ENCODE results near the gene CPSF3. TPM values are rescaled to one million over a fixed set of nuclear protein-coding genes. Genes with fewer than 3 reads are reported as not detected.

The CPSF3 gene
- total and polyA plus RNA-seq, 4 experiments from 2014 or later: 20.9 to 33.7 (median 25.1) TPM

- Mint-ChIP-seq H3K36me3 (peaks cover 0 to 6% of the 10 kb centered on the region in 2 donors), H3K27me3 (no peaks in the 10 kb centered on the region), H3K9me3 (no peaks in the 10 kb centered on the region), H3K4me1 (peaks cover 3 to 11% (median 7%) of the 10 kb centered on the region in 4 donors), H3K4me3 (no peak overlapping the region), H3K27ac (peak overlapping the region in 1 of 7 donors; percentile 12)
- H3K9me3 ChIP-seq (ENCODE audit: control insufficient read depth in 1 of 2, low read length in 2 of 2): no peaks in the 10 kb centered on the region
- intact Hi-C loops (cut with micrococcal nuclease): no loop called here
- H3K27ac ChIP-seq (ENCODE audit: low read depth, low read length): no peak overlapping the region
- H3K27me3 ChIP-seq (ENCODE audit: insufficient read depth, low read length): no peaks in the 10 kb centered on the region
- CTCF ChIA-PET (ENCODE audit: partially characterized antibody): no interaction called here
- H3K4me1 ChIP-seq (ENCODE audit: insufficient read depth, low read length): no peaks in the 10 kb centered on the region
- no peaks in the 10 kb centered on the region for H3K36me3 ChIP-seq (ENCODE audit: insufficient read depth, low read length)
- POLR2A ChIA-PET (ENCODE audit: partially characterized antibody): no interaction called here
- H3K4me3 ChIP-seq (ENCODE audit: low read length in 2 of 2): no peak overlapping the region
- no peak for DNase-seq
Measured at GRCh38 chr2:9398881-9399780, 24.3 kb upstream of the CPSF3 start.

DNA sequence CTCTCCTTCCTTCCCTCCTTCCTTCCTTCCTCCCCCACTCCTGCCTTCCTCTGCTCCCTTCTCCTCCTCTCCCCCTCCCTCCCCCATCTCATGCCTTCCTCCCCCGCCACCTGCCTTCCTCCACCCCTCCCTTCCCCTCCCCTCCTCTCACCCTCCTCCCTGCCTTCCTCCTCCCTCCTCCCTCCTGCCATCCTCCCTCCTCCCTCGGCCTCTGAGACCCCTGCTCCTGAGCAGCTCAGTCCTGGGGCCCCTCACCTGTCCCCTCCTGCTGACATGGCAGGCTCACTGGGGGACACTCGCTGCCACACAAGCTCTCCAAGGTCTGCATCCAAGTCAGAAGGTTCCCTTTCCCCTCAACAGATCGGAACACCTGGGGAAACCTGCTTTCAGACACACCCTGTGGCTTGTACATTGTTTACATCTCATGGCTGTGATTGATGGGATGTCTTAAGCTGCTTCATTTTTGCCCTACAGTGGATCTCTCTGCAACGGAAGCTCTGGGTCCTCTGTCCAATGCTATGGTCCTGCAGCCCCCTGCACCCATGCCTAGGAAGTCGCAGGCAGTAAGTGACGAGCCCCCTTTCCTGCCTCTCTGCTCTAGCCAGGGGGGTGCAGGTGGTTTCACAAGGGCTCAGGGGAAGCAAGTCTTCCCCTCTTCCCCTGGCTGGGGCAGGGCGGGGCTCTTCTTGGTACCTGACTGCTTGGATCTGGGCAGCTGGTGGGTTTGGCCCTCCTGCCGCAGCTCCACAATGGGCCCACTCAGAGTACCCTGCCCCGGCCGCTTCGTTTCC is 23.0 kb upstream of the CPSF3 start:
- H3K4me1 ChIP-seq (ENCODE audit: insufficient read depth, low read length): no peaks in the 10 kb centered on the region
- ChIA-PET POLR2A (ENCODE audit: partially characterized antibody) (no interaction called here), CTCF (ENCODE audit: partially characterized antibody) (no interaction called here)
- Mint-ChIP-seq H3K4me1 (peaks cover 3 to 11% (median 7%) of the 10 kb centered on the region in 4 donors), H3K27ac (peak overlapping the region in 2 of 7 donors; percentile 29 to 79), H3K4me3 (no peak overlapping the region), H3K27me3 (no peaks in the 10 kb centered on the region), H3K36me3 (peaks cover 2 to 6% of the 10 kb centered on the region in 2 donors), H3K9me3 (no peaks in the 10 kb centered on the region)
- no peak overlapping the region for H3K4me3 ChIP-seq (ENCODE audit: low read length in 2 of 2)
- H3K27ac ChIP-seq (ENCODE audit: low read depth, low read length): no peak overlapping the region
- intact Hi-C loops (cut with micrococcal nuclease): no loop called here
- no peaks in the 10 kb centered on the region for H3K9me3 ChIP-seq (ENCODE audit: control insufficient read depth in 1 of 2, low read length in 2 of 2)
- no peaks in the 10 kb centered on the region for H3K27me3 ChIP-seq (ENCODE audit: insufficient read depth, low read length)
- DNase-seq: no peak
- no peaks in the 10 kb centered on the region for H3K36me3 ChIP-seq (ENCODE audit: insufficient read depth, low read length)

DNA sequence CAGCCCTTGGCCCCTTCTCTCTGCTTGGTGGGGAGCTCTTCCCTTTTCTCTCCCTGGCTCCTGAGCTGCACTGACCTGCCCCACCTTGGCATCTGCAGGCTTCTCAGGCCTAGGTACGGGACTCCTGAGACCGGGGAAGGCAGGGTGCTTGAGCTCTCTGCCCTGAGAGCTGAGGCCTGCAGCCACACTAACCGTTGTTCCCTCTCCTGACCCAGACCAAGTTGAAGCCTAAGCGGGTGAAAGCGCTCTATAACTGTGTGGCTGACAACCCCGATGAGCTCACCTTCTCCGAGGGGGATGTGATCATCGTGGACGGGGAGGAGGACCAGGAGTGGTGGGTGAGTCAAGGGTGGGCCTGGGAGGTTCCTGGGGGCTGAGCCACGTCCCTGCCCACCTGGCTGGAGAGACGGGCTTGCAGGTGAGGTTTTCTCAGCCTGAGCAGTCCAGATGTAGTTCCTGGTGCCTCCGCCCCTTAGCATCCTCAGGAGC is 22.4 kb upstream of the CPSF3 start:
- Mint-ChIP-seq H3K36me3 (peaks cover 2 to 6% of the 10 kb centered on the region in 2 donors), H3K27ac (peak overlapping the region in 4 of 7 donors; percentile 18 to 85 (median 33)), H3K4me3 (no peak overlapping the region), H3K4me1 (peaks cover 3 to 11% (median 7%) of the 10 kb centered on the region in 4 donors), H3K9me3 (no peaks in the 10 kb centered on the region), H3K27me3 (no peaks in the 10 kb centered on the region)
- intact Hi-C loops (cut with micrococcal nuclease): no loop called here
- ChIA-PET CTCF (ENCODE audit: partially characterized antibody) (no interaction called here), POLR2A (ENCODE audit: partially characterized antibody) (no interaction called here)
- no peak for DNase-seq
- Histone ChIP-seq H3K27me3 (ENCODE audit: insufficient read depth, low read length) (no peaks in the 10 kb centered on the region), H3K4me1 (ENCODE audit: insufficient read depth, low read length) (no peaks in the 10 kb centered on the region), H3K27ac (ENCODE audit: low read depth, low read length) (no peak overlapping the region), H3K4me3 (ENCODE audit: low read length in 2 of 2) (no peak overlapping the region), H3K9me3 (ENCODE audit: control insufficient read depth in 1 of 2, low read length in 2 of 2) (no peaks in the 10 kb centered on the region), H3K36me3 (ENCODE audit: insufficient read depth, low read length) (no peaks in the 10 kb centered on the region)

DNA sequence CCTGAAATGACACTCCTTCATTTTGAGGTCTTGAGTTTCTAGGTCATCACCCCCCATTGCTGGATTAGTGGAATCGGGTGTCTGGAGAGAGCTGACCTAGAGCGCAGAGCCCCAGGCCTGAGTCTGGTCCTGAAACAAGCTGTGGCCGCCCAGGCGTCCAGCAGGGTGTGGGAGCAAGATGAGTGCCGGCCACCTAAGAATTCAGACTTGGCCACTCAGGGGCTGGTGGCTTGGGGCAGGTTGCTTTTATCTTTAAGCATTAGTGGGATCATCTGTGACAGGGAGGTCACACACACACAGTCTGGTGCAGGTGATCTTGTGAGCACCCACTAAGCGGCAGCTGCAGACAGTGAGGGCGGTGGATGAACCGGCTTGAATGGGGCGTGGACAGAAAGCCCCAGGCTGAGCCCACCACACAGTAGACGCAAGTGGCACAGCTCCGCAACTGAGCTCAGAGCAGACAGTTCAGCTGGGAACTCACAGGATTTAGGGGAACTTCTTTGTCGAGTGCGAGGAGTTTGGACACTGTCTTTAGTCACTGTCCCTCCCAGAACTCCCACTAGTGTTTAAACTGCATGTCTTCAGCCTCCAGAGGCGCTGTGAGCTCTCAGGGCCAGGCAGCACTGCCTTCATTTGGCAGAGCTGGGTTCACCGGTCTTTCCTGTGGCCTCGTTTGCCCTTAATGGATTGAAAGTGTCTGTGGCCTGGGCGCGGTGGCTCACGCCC is 21.6 kb upstream of the CPSF3 start:
- no peaks in the 10 kb centered on the region for H3K27me3 Mint-ChIP-seq
- no peaks in the 10 kb centered on the region for H3K4me1 ChIP-seq (ENCODE audit: insufficient read depth, low read length)
- H3K27me3 ChIP-seq (ENCODE audit: insufficient read depth, low read length): no peaks in the 10 kb centered on the region
- no peak for DNase-seq
- H3K27ac Mint-ChIP-seq: no peak overlapping the region
- no peak overlapping the region for H3K4me3 Mint-ChIP-seq
- peaks cover 5 to 10% of the 10 kb centered on the region in 2 donors for H3K36me3 Mint-ChIP-seq
- no peaks in the 10 kb centered on the region for H3K9me3 Mint-ChIP-seq
- H3K4me1 Mint-ChIP-seq: peaks cover 3 to 11% (median 7%) of the 10 kb centered on the region in 4 donors
- ChIA-PET POLR2A (ENCODE audit: partially characterized antibody) (no interaction called here), CTCF (ENCODE audit: partially characterized antibody) (no interaction called here)
- no peaks in the 10 kb centered on the region for H3K9me3 ChIP-seq (ENCODE audit: control insufficient read depth in 1 of 2, low read length in 2 of 2)
- H3K36me3 ChIP-seq (ENCODE audit: insufficient read depth, low read length): peaks cover 5% of the 10 kb centered on the region
- intact Hi-C loops (cut with micrococcal nuclease): no loop called here
- H3K27ac ChIP-seq (ENCODE audit: low read depth, low read length): no peak overlapping the region
- H3K4me3 ChIP-seq (ENCODE audit: low read length in 2 of 2): no peak overlapping the region

GRCh38 chr2:9403924-9404323 is 19.5 kb upstream of the CPSF3 start:
- no peaks in the 10 kb centered on the region for H3K9me3 Mint-ChIP-seq
- no peak overlapping the region for H3K4me3 ChIP-seq (ENCODE audit: low read length in 2 of 2)
- H3K9me3 ChIP-seq (ENCODE audit: control insufficient read depth in 1 of 2, low read length in 2 of 2): no peaks in the 10 kb centered on the region
- H3K27ac Mint-ChIP-seq: peak overlapping the region in 2 of 7 donors; percentile 13 to 71
- no peaks in the 10 kb centered on the region for H3K27me3 Mint-ChIP-seq
- H3K4me3 Mint-ChIP-seq: no peak overlapping the region
- ChIA-PET POLR2A (ENCODE audit: partially characterized antibody) (no interaction called here), CTCF (ENCODE audit: partially characterized antibody) (no interaction called here)
- H3K36me3 Mint-ChIP-seq: peaks cover 17 to 25% of the 10 kb centered on the region in 2 donors
- DNase-seq: no peak
- no peaks in the 10 kb centered on the region for H3K4me1 ChIP-seq (ENCODE audit: insufficient read depth, low read length)
- peaks cover 14% of the 10 kb centered on the region for H3K36me3 ChIP-seq (ENCODE audit: insufficient read depth, low read length)
- no peaks in the 10 kb centered on the region for H3K27me3 ChIP-seq (ENCODE audit: insufficient read depth, low read length)
- no peak overlapping the region for H3K27ac ChIP-seq (ENCODE audit: low read depth, low read length)
- H3K4me1 Mint-ChIP-seq: peaks cover 3 to 11% (median 7%) of the 10 kb centered on the region in 4 donors
- intact Hi-C loops (cut with micrococcal nuclease): no loop called here

DNA sequence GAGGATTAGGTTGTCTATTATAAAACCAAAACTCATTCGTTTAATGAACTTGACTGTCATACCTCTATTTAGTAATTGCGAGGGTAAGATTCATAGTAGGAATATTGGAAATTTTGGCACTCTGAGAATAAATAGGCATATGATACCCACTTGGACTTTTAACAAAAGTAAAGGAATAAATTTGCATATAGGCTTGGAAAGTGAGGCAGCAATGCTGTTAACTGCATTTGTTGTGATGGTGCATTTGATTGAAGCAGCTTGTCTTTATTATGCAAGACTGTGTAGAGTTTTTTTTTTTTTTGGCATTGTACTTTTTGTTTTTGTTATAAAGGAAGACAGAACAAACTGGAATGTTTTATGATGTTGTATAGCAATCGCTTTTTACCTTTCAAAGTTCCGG is 19.0 kb upstream of the CPSF3 start:
- no peak overlapping the region for H3K27ac ChIP-seq (ENCODE audit: low read depth, low read length)
- Mint-ChIP-seq H3K27me3 (no peaks in the 10 kb centered on the region), H3K4me1 (peaks cover 3 to 11% (median 7%) of the 10 kb centered on the region in 4 donors), H3K27ac (peak overlapping the region in 2 of 7 donors; percentile 13 to 71), H3K36me3 (peaks cover 17 to 30% of the 10 kb centered on the region in 2 donors), H3K9me3 (no peaks in the 10 kb centered on the region), H3K4me3 (no peak overlapping the region)
- POLR2A ChIA-PET (ENCODE audit: partially characterized antibody): no interaction called here
- no peaks in the 10 kb centered on the region for H3K27me3 ChIP-seq (ENCODE audit: insufficient read depth, low read length)
- CTCF ChIA-PET (ENCODE audit: partially characterized antibody): no interaction called here
- no peaks in the 10 kb centered on the region for H3K4me1 ChIP-seq (ENCODE audit: insufficient read depth, low read length)
- no peak overlapping the region for H3K4me3 ChIP-seq (ENCODE audit: low read length in 2 of 2)
- intact Hi-C loops (cut with micrococcal nuclease): no loop called here
- no peaks in the 10 kb centered on the region for H3K9me3 ChIP-seq (ENCODE audit: control insufficient read depth in 1 of 2, low read length in 2 of 2)
- DNase-seq: no peak
- peaks cover 19% of the 10 kb centered on the region for H3K36me3 ChIP-seq (ENCODE audit: insufficient read depth, low read length)

GRCh38 chr2:9405636-9406035 is 17.8 kb upstream of the CPSF3 start:
- Histone ChIP-seq H3K36me3 (ENCODE audit: insufficient read depth, low read length) (peaks cover 20% of the 10 kb centered on the region), H3K27me3 (ENCODE audit: insufficient read depth, low read length) (no peaks in the 10 kb centered on the region), H3K4me1 (ENCODE audit: insufficient read depth, low read length) (no peaks in the 10 kb centered on the region), H3K9me3 (ENCODE audit: control insufficient read depth in 1 of 2, low read length in 2 of 2) (no peaks in the 10 kb centered on the region), H3K4me3 (ENCODE audit: low read length in 2 of 2) (no peak overlapping the region), H3K27ac (ENCODE audit: low read depth, low read length) (no peak overlapping the region)
- no peaks in the 10 kb centered on the region for H3K27me3 Mint-ChIP-seq
- peaks cover under 1 to 8% (median 4%) of the 10 kb centered on the region in 4 donors for H3K4me1 Mint-ChIP-seq
- peaks cover 21 to 34% of the 10 kb centered on the region in 2 donors for H3K36me3 Mint-ChIP-seq
- no peaks in the 10 kb centered on the region for H3K9me3 Mint-ChIP-seq
- ChIA-PET POLR2A (ENCODE audit: partially characterized antibody) (no interaction called here), CTCF (ENCODE audit: partially characterized antibody) (no interaction called here)
- DNase-seq: no peak
- H3K27ac Mint-ChIP-seq: peak overlapping the region in 1 of 7 donors; percentile 36
- H3K4me3 Mint-ChIP-seq: no peak overlapping the region
- intact Hi-C loops (cut with micrococcal nuclease): no loop called here
